Stomach (tissue), 4 donors: Measurements from ENCODE around the gene CLEC3A.

Experiments
- CTCF ChIP-seq, 7 experiments: fragments of 450-650 bp in 4 of 7; fragments of 200-600 bp in 3 of 7; sonication (generic) in 3 of 7; IDR thresholded peaks; one replicate each; pipeline ENCODE4 v1.5.1; 2016 to 2019; ENCODE audit warnings: antibody characterized with exemption in 7 of 7, control low read depth in 2 of 7, mild to moderate bottlenecking in 1 of 7
- POLR2A ChIP-seq, 4 donors: fragments of 450-650 bp; IDR thresholded peaks; one replicate each; pipeline ENCODE4 v1.6.1; 2016; ENCODE audit warnings: antibody characterized with exemption in 4 of 4, control low read depth in 2 of 4, mild to moderate bottlenecking in 1 of 4, moderate library complexity in 1 of 4

DNA sequence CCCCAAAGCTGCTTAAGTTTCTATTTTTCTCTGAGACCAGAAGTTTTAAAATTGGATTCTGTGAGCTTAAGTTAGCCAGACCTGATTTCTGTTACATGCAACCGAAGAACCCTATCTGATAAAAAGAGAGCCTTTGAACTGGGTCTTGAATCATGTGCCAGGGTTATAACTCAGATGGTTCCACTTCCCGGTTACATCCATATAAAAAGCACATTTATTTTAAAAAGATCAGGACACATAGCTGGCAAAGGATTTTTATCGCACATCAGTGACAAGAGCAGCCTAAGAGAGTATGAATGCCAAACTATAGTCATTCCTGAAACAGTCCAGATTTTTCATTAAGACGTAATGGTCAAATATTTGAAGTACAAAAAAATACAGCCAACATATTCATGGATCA lies 32.5 kb upstream of the CLEC3A start:
- TF ChIP-seq CTCF (IDR thresholded peaks at IDR 0.05), result no peak
- TF ChIP-seq POLR2A (IDR thresholded peaks at IDR 0.05), result no peak
